BE2C (cell line): ENCODE data around the gene SLC7A14.

Source experiments
- DNase-seq: peaks from one replicate; pipeline ENCODE4 v3.0.0-alpha.2; 2020
- H3K27me3 ChIP-seq: fragments of 250-450 bp; sonication (Bioruptor Pico); 2 replicates; pipeline ENCODE4 v1.5.1; 2020; ENCODE audit warnings: mild to moderate bottlenecking
- H3K36me3 ChIP-seq: fragments of 250-450 bp; sonication (Bioruptor Pico); 2 replicates; pipeline ENCODE4 v1.5.1; 2020; ENCODE audit warnings: mild to moderate bottlenecking
- H3K4me1 ChIP-seq: fragments of 250-450 bp; sonication (Bioruptor Pico); 2 replicates; pipeline ENCODE4 v1.5.1; 2020
- H3K4me3 ChIP-seq: 2 replicates; pipeline ENCODE4 v1.5.1; 2011; ENCODE audit warnings: low read depth, low read length
- H3K9me3 ChIP-seq: fragments of 250-450 bp; sonication (Bioruptor Pico); 2 replicates; pipeline ENCODE4 v1.5.1; 2020
- CTCF ChIP-seq: IDR thresholded peaks from 2 replicates; pipeline ENCODE4 v1.5.1; 2012; ENCODE audit warnings: mild to moderate bottlenecking, low read depth, low read length

Gene SLC7A14

GRCh38 chr3:170467007-170467406 is 118.9 kb downstream of the SLC7A14 start:
- no peak for TF ChIP-seq CTCF
- peaks cover 27% of the 10 kb centered on the region for H3K4me1 ChIP-seq
- no peaks in the 10 kb centered on the region for H3K9me3 ChIP-seq
- peaks cover 11% of the 10 kb centered on the region for H3K36me3 ChIP-seq
- no peak overlapping the region for H3K4me3 ChIP-seq
- no peak for DNase-seq
- H3K27me3 ChIP-seq: no peaks in the 10 kb centered on the region

- no peak for TF ChIP-seq CTCF
- DNase-seq: no peak
Measured at GRCh38 chr3:170465955-170466354, 119.9 kb downstream of the SLC7A14 start.

GRCh38 chr3:170463011-170463410 is 122.9 kb downstream of the SLC7A14 start:
- Histone ChIP-seq H3K4me3 (no peak overlapping the region), H3K27me3 (no peaks in the 10 kb centered on the region), H3K36me3 (peaks cover 11% of the 10 kb centered on the region), H3K9me3 (no peaks in the 10 kb centered on the region), H3K4me1 (peaks cover 12% of the 10 kb centered on the region)
- DNase-seq: no peak
- no peak for TF ChIP-seq CTCF

More at GRCh38 chr3:170465955-170466354, 119.9 kb downstream of the SLC7A14 start:
- peaks cover 27% of the 10 kb centered on the region for H3K4me1 ChIP-seq
- no peaks in the 10 kb centered on the region for H3K27me3 ChIP-seq
- peaks cover 11% of the 10 kb centered on the region for H3K36me3 ChIP-seq
- H3K9me3 ChIP-seq: no peaks in the 10 kb centered on the region
- H3K4me3 ChIP-seq: no peak overlapping the region

GRCh38 chr3:170458285-170458684 is 127.6 kb downstream of the SLC7A14 start:
- TF ChIP-seq CTCF: no peak
- no peak for DNase-seq
- peaks cover 4% of the 10 kb centered on the region; the same call in 1 of the 2 replicates for H3K9me3 ChIP-seq
- H3K4me1 ChIP-seq: peaks cover 3% of the 10 kb centered on the region; the same call in 1 of the 2 replicates
- H3K4me3 ChIP-seq: no peak overlapping the region
- no peaks in the 10 kb centered on the region for H3K27me3 ChIP-seq
- no peaks in the 10 kb centered on the region for H3K36me3 ChIP-seq

GRCh38 chr3:170454509-170454908 is 131.4 kb downstream of the SLC7A14 start:
- Histone ChIP-seq H3K4me1 (peaks cover 3% of the 10 kb centered on the region; the same call in 1 of the 2 replicates), H3K36me3 (no peaks in the 10 kb centered on the region), H3K27me3 (no peaks in the 10 kb centered on the region), H3K9me3 (peaks cover 4% of the 10 kb centered on the region; the same call in 1 of the 2 replicates), H3K4me3 (no peak overlapping the region)
- DNase-seq: no peak
- no peak for TF ChIP-seq CTCF

- no peak for DNase-seq
- Histone ChIP-seq H3K9me3 (peaks cover 4% of the 10 kb centered on the region; the same call in 1 of the 2 replicates), H3K4me1 (peaks cover 3% of the 10 kb centered on the region; the same call in 1 of the 2 replicates), H3K27me3 (no peaks in the 10 kb centered on the region), H3K4me3 (no peak overlapping the region), H3K36me3 (0 out of 2 replicates have a peak, but pooled peaks cover 3% of the 10 kb centered on the region)
- no peak for TF ChIP-seq CTCF
Measured at GRCh38 chr3:170450039-170450438, 135.8 kb downstream of the SLC7A14 start.
